ENCODE measurements around the gene ADAMTSL3. TPM values are rescaled to one million over a fixed set of nuclear protein-coding genes. Genes with fewer than 3 reads are reported as not detected.
"Not testable (repeated sequence)": the region's sequence is repeated elsewhere in the genome, so short reads cannot be mapped to it uniquely, and the experiment has no call there.

The ADAMTSL3 gene
- total RNA-seq, 1 donor from 2014 or later: 0.07 TPM

- intact Hi-C loops (cut with micrococcal nuclease): no loop called here
- DNase-seq (ENCODE audit: low spot score): no peak
- Mint-ChIP-seq H3K36me3 (ENCODE audit: low read depth) (no peaks in the 10 kb centered on the region), H3K9me3 (no peaks in the 10 kb centered on the region), H3K27ac (no peak overlapping the region), H3K27me3 (ENCODE audit: low read depth) (peaks cover 4% of the 10 kb centered on the region), H3K4me3 (ENCODE audit: low read depth) (no peak overlapping the region), H3K4me1 (ENCODE audit: low read depth) (no peaks in the 10 kb centered on the region)
These were observed 352.5 kb downstream of the ADAMTSL3 start for GRCh38 chr15:84006421-84006820.

DNA sequence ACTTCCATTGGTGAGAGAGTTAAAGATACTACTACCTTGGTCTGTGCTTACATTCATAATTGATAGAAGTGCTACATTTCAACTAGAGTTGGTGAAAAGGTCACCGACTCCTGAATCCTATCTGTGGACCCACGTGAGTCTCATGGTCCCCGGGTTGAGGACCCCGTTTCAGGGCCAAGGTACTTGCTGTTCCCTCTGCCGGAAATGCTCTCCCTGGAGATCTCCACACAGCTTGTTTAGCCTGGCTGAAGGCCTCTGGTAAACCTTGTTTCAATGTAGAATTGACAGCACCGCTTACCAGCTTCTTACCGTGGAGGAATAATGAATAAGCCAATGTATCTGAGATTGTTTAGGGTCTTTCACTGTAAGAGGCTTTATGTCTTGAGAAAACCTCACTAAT lies 355.7 kb downstream of the ADAMTSL3 start:
- H3K27me3 Mint-ChIP-seq (ENCODE audit: low read depth): peaks cover 6% of the 10 kb centered on the region
- no peak overlapping the region for H3K27ac Mint-ChIP-seq
- no peaks in the 10 kb centered on the region for H3K36me3 Mint-ChIP-seq (ENCODE audit: low read depth)
- no peak for DNase-seq (ENCODE audit: low spot score)
- H3K4me3 Mint-ChIP-seq (ENCODE audit: low read depth): no peak overlapping the region
- H3K9me3 Mint-ChIP-seq: no peaks in the 10 kb centered on the region
- no peaks in the 10 kb centered on the region for H3K4me1 Mint-ChIP-seq (ENCODE audit: low read depth)
- intact Hi-C loops (cut with micrococcal nuclease): no loop called here

GRCh38 chr15:84010246-84010645 lies 356.3 kb downstream of the ADAMTSL3 start:
- H3K36me3 Mint-ChIP-seq (ENCODE audit: low read depth): no peaks in the 10 kb centered on the region
- H3K4me1 Mint-ChIP-seq (ENCODE audit: low read depth): no peaks in the 10 kb centered on the region
- intact Hi-C loops (cut with micrococcal nuclease): no loop called here
- no peaks in the 10 kb centered on the region for H3K9me3 Mint-ChIP-seq
- no peak for DNase-seq (ENCODE audit: low spot score)
- H3K27me3 Mint-ChIP-seq (ENCODE audit: low read depth): peaks cover 6% of the 10 kb centered on the region
- H3K4me3 Mint-ChIP-seq (ENCODE audit: low read depth): no peak overlapping the region
- H3K27ac Mint-ChIP-seq: no peak overlapping the region

DNA sequence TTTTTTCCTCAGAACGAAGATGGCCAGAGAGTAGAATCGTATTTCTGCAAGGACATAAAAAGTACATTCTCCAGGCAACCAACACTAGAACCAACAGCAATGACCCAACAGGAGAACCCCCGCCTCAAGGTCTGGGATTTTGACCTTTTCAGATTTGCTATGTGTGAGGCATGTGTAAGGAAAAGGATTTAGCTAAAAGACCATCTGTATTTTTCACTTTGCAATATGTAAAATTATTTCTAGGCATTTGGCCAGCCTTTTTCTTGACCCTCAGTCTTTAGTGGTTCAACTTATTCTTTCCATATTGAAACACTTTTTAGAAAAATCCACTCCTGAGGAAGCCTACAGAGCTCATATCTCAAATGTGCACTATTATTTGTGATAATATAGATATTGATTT lies 362.4 kb downstream of the ADAMTSL3 start:
- peaks cover 3% of the 10 kb centered on the region for H3K27me3 Mint-ChIP-seq (ENCODE audit: low read depth)
- intact Hi-C loops (cut with micrococcal nuclease): no loop called here
- no peak for DNase-seq (ENCODE audit: low spot score)
- H3K4me3 Mint-ChIP-seq (ENCODE audit: low read depth): no peak overlapping the region
- no peaks in the 10 kb centered on the region for H3K36me3 Mint-ChIP-seq (ENCODE audit: low read depth)
- H3K4me1 Mint-ChIP-seq (ENCODE audit: low read depth): no peaks in the 10 kb centered on the region
- H3K27ac Mint-ChIP-seq: no peak overlapping the region
- no peaks in the 10 kb centered on the region for H3K9me3 Mint-ChIP-seq

DNA sequence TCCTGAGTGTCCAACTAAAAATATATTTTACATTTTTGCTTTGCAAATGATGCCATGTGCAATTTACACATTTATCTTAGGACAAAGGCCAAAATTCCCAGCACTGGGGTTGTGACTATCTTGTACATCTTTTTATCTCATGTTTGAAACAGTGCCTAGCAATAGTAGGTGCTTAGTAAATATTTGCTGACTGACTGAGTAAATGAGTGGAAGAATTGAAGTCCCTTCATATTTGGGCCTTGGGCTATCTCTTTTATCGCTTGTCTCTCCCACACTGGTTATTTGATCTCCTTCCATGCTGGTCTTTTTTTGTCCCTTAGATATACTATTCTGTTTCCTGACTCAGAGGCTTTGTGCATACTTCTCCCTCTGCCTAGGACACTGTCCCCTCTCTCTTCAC lies 368.6 kb downstream of the ADAMTSL3 start:
- Mint-ChIP-seq H3K36me3 (ENCODE audit: low read depth) (no peaks in the 10 kb centered on the region), H3K27ac (no peak overlapping the region), H3K4me1 (ENCODE audit: low read depth) (no peaks in the 10 kb centered on the region), H3K27me3 (ENCODE audit: low read depth) (peaks cover 4% of the 10 kb centered on the region), H3K4me3 (ENCODE audit: low read depth) (no peak overlapping the region), H3K9me3 (no peaks in the 10 kb centered on the region)
- DNase-seq (ENCODE audit: low spot score): no peak
- intact Hi-C loops (cut with micrococcal nuclease): loop anchor here (10.0 kb wide), 1 partner anchor 288 kb away; no protein-coding TSS in a partner anchor

- Mint-ChIP-seq H3K4me3 (ENCODE audit: low read depth) (no peak overlapping the region), H3K27ac (no peak overlapping the region), H3K27me3 (ENCODE audit: low read depth) (peaks cover 4% of the 10 kb centered on the region), H3K4me1 (ENCODE audit: low read depth) (no peaks in the 10 kb centered on the region), H3K9me3 (no peaks in the 10 kb centered on the region), H3K36me3 (ENCODE audit: low read depth) (no peaks in the 10 kb centered on the region)
- DNase-seq (ENCODE audit: low spot score): no peak
- intact Hi-C loops (cut with micrococcal nuclease): loop anchor here (1.0 to 10.0 kb wide), 2 partner anchors 289 to 458 kb away; no protein-coding TSS in a partner anchor
These were observed 369.7 kb downstream of the ADAMTSL3 start for GRCh38 chr15:84023636-84024035.

DNA sequence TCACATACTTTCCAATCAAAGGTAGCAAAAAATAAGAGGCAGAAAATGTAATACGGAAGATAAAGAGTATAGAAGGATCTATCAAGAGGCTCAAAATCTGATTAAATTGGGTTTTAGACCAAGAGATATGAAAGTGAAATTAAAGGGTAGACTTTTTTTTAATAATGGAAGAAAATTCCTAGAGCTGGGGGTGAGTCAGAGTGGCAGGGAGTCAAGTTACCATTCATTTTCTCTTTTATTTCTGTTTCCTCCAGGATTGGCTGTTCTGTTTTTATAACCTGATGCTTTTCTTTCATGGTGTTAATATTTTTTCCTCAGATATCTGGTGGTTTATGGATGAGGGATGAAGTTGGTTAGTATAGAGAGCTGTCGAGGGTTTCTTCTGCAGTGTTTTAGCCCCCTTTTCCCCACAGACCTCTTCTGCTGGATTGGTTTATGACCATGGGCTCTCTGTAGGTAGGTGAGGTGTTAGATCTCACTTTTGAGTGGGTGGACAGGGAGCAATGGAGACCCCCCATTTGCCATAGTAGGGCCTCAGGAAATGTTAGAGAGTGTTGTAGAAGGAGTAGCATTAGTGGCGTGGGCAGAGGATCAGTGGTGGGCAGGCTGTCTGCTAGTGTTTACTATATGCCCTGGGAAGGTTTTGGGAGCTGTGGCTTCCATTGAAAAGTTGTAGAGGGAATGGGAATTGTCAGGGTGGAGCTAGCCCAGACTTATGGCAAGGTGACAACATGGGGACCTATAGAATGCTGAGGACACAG lies 380.1 kb downstream of the ADAMTSL3 start:
- DNase-seq (ENCODE audit: low spot score): no peak
- no peak overlapping the region for H3K27ac Mint-ChIP-seq
- intact Hi-C loops (cut with micrococcal nuclease): no loop called here
- no peaks in the 10 kb centered on the region for H3K4me1 Mint-ChIP-seq (ENCODE audit: low read depth)
- H3K4me3 Mint-ChIP-seq (ENCODE audit: low read depth): no peak overlapping the region
- H3K9me3 Mint-ChIP-seq: no peaks in the 10 kb centered on the region
- peaks cover 4% of the 10 kb centered on the region for H3K27me3 Mint-ChIP-seq (ENCODE audit: low read depth)
- H3K36me3 Mint-ChIP-seq (ENCODE audit: low read depth): no peaks in the 10 kb centered on the region

DNA sequence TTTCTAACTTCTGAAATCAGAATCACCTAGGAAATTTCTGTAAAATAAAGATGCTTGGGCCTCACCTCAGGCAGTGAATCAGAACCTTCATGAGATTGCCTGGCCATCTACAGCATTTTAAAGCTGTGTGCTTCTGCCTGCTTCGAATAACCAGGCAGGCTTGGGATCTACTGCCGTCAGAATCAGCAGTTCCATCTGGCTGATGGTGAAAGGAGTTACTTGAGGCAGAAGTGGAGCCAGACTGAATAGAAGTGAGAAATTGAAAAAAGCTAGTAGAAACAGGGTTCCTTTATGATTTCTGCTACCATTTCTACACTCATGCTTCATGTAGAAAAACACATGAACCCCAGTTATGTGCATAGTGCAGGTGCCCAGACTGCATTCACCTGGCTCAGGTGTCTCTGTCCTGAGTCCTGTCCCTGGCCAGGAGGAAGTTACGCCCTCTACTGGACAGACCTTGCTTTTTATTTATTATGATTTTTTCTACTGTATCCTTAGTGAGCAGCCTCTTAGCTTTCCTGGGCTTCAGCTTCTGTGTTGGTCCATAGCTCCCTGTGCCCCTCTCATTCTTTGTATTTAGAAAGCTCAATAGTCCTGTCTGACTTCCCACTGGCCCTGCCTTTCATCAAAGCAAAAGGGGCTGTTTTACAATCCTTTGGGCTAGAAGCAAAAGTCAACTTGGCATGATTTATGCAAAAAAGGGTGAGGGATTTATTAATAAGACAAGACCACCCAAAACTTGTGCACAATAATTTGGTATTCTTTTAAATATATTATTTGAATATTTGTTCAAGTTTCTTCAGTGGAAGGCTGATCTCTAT lies 380.9 kb downstream of the ADAMTSL3 start:
- DNase-seq (ENCODE audit: low spot score): no peak
- intact Hi-C loops (cut with micrococcal nuclease): loop anchor here (5.0 kb wide), 1 partner anchor 467 kb away; no protein-coding TSS in a partner anchor
- Mint-ChIP-seq H3K36me3 (ENCODE audit: low read depth) (no peaks in the 10 kb centered on the region), H3K4me1 (ENCODE audit: low read depth) (no peaks in the 10 kb centered on the region), H3K9me3 (no peaks in the 10 kb centered on the region), H3K27ac (no peak overlapping the region), H3K4me3 (ENCODE audit: low read depth) (no peak overlapping the region), H3K27me3 (ENCODE audit: low read depth) (peaks cover 6% of the 10 kb centered on the region)

DNA sequence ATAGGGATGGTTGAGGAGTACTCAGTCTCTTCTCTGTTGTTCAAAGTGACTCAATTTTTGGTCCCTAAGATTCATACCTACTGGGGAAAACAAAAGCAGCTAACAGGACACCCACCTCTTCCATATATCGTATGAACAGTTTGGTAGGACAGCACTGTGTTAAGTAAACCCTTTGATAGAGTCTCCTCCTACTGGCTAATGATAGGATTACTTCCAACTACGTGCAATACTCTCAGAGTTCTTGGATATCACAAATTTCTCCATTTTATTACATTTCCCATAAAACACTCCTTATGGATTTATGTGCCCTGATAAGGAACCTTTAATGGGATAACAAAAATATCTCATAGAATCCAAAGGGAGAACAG lies 381.5 kb downstream of the ADAMTSL3 start:
- H3K9me3 Mint-ChIP-seq: no peaks in the 10 kb centered on the region
- no peak overlapping the region for H3K27ac Mint-ChIP-seq
- H3K4me3 Mint-ChIP-seq (ENCODE audit: low read depth): no peak overlapping the region
- H3K4me1 Mint-ChIP-seq (ENCODE audit: low read depth): no peaks in the 10 kb centered on the region
- no peaks in the 10 kb centered on the region for H3K36me3 Mint-ChIP-seq (ENCODE audit: low read depth)
- intact Hi-C loops (cut with micrococcal nuclease): loop anchor here (5.0 kb wide), 1 partner anchor 468 kb away; no protein-coding TSS in a partner anchor
- DNase-seq (ENCODE audit: low spot score): no peak
- H3K27me3 Mint-ChIP-seq (ENCODE audit: low read depth): peaks cover 7% of the 10 kb centered on the region

DNA sequence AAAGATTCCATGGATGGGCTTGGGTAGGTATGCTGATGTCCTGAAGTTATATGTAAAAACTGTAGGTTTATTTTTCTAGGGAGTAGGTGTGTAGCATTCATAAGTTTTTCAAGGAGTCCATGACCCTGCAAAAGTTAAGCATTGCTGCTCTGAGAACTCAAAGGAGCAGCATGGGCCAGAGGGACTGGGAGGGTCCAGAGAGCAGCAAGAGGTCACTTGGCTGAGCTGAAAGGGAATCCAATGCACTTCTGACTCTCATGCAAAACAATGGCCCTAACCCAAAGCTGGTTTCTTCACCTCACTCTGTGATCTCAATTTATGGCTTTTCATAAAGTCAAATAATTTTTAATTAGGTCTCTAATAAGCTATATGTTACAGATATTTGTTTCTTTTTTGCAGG lies 383.4 kb downstream of the ADAMTSL3 start:
- Mint-ChIP-seq H3K36me3 (ENCODE audit: low read depth) (no peaks in the 10 kb centered on the region), H3K9me3 (no peaks in the 10 kb centered on the region), H3K4me3 (ENCODE audit: low read depth) (no peak overlapping the region), H3K27me3 (ENCODE audit: low read depth) (peaks cover 7% of the 10 kb centered on the region), H3K27ac (no peak overlapping the region), H3K4me1 (ENCODE audit: low read depth) (no peaks in the 10 kb centered on the region)
- intact Hi-C loops (cut with micrococcal nuclease): loop anchor here (5.0 kb wide), 1 partner anchor 470 kb away; no protein-coding TSS in a partner anchor
- no peak for DNase-seq (ENCODE audit: low spot score)

DNA sequence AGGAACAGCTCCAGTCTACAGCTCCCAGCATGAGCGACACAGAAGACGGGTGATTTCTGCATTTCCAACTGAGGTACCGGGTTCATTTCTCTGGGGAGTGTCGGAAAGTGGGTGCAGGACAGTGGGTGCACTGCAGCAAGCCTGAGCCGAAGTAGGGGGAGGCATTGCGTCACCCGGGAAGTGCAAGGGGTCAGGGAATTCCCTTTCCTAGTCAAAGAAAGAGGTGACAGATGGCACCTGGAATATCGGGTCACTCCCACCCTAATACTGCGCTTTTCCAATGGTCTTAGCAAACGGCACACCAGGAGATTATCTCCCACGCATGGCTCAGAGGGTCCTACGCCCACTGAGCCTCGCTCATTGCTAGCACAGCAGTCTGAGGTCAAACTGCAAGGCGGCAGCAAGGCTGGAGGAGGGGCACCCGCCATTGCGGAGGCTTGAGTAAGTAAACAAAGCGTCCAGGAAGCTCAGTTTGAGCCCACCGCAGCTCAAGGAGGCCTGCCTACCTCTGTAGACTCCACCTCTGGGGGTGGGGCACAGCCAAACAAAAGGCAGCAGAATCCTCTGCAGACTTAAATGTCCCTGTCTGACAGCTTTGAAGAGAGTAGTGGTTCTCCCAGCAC lies 388.6 kb downstream of the ADAMTSL3 start:
- H3K4me1 Mint-ChIP-seq (ENCODE audit: low read depth); H3K4me3 Mint-ChIP-seq (ENCODE audit: low read depth); DNase-seq (ENCODE audit: low spot score); H3K27ac Mint-ChIP-seq; H3K36me3 Mint-ChIP-seq (ENCODE audit: low read depth); intact Hi-C loops (cut with micrococcal nuclease); H3K27me3 Mint-ChIP-seq (ENCODE audit: low read depth): not testable (repeated sequence)
- peaks cover 15% of the 10 kb centered on the region for H3K9me3 Mint-ChIP-seq

- intact Hi-C loops (cut with micrococcal nuclease): no loop called here
- Mint-ChIP-seq H3K36me3 (ENCODE audit: low read depth) (no peaks in the 10 kb centered on the region), H3K4me1 (ENCODE audit: low read depth) (no peaks in the 10 kb centered on the region), H3K9me3 (peaks cover 15% of the 10 kb centered on the region), H3K4me3 (ENCODE audit: low read depth) (no peak overlapping the region), H3K27ac (no peak overlapping the region), H3K27me3 (ENCODE audit: low read depth) (no peaks in the 10 kb centered on the region)
- DNase-seq (ENCODE audit: low spot score): no peak
These were observed 392.2 kb downstream of the ADAMTSL3 start for GRCh38 chr15:84046064-84046637.

All from activated T-helper 2 cell treated with anti-CD3 and anti-CD28 coated beads, Interferon-gamma antibody, Interleukin-2, Interleukin-4, amounts not matched to agents 10 μg/mL and 5 μg/mL and 100 μg/mL, durations not matched to agents 14 hours and 24 hours and 36 hours (primary cell).